ENCODE data around the gene GAD1.

The GAD1 gene

DNA sequence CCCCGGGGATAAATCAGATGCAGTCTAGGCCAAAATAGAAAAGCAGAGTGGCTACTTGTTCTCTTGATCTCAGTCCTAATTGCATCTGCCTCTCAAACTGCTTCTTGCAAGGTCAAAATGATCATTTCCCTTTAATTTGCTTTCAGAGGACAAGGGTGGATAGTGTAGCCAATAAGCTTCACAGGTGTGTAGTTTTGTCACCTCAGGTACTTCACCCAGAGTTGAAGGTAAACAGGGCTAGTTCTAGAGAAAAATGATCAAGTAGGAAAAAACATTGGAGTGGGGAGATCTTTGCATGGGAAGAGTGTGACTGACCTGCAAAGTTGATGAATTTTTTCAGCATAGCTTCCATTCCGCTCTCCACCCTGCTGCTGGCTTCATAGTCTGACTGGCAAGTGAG, 37.8 kb upstream of the GAD1 start:
- DNase-seq (ENCODE audit: low read depth): no peak
- H3K4me3 ChIP-seq (ENCODE audit: low read length): no peak overlapping the region
- no peak for TF ChIP-seq CTCF (conservative IDR thresholded peaks at IDR 0.05; ENCODE audit: low read depth, low read length)

GRCh38 chr2:170779304-170779703, 37.4 kb upstream of the GAD1 start:
- no peak for TF ChIP-seq CTCF (conservative IDR thresholded peaks at IDR 0.05; ENCODE audit: low read depth, low read length)
- DNase-seq (ENCODE audit: low read depth): no peak
- H3K4me3 ChIP-seq (ENCODE audit: low read length): no peak overlapping the region

GRCh38 chr2:170782673-170783072, 34.0 kb upstream of the GAD1 start:
- H3K4me3 ChIP-seq (ENCODE audit: low read length): no peak overlapping the region
- DNase-seq (ENCODE audit: low read depth): no peak
- no peak for TF ChIP-seq CTCF (conservative IDR thresholded peaks at IDR 0.05; ENCODE audit: low read depth, low read length)

- no peak for DNase-seq (ENCODE audit: low read depth)
- no peak overlapping the region for H3K4me3 ChIP-seq (ENCODE audit: low read length)
- TF ChIP-seq CTCF (conservative IDR thresholded peaks at IDR 0.05; ENCODE audit: low read depth, low read length): no peak
Observed at GRCh38 chr2:170783549-170783948, 33.1 kb upstream of the GAD1 start.

DNA sequence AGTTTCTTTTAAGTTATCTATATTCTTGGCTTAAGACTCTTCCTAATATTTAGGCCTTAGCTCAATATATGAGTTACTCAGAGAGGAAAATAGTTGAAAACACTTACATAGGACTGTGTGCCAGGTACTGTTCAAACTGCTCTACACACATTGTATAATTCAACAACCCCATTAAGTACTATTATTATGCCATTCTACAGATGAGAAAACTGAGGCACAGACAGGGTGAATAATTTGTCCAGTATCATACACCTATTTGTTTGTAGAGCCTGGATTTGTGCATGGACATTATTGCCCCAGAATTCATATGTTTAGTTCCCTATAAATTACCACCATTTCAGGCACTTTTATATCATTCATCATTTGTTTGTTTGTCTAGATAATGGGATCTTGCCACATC, 17.7 kb upstream of the GAD1 start:
- TF ChIP-seq CTCF (conservative IDR thresholded peaks at IDR 0.05; ENCODE audit: low read depth, low read length): no peak
- DNase-seq (ENCODE audit: low read depth): no peak
- H3K4me3 ChIP-seq (ENCODE audit: low read length): no peak overlapping the region

- no peak for TF ChIP-seq CTCF (conservative IDR thresholded peaks at IDR 0.05; ENCODE audit: low read depth, low read length)
- no peak overlapping the region for H3K4me3 ChIP-seq (ENCODE audit: low read length)
- no peak for DNase-seq (ENCODE audit: low read depth)
Observed at GRCh38 chr2:170806548-170806947, 10.1 kb upstream of the GAD1 start.

DNA sequence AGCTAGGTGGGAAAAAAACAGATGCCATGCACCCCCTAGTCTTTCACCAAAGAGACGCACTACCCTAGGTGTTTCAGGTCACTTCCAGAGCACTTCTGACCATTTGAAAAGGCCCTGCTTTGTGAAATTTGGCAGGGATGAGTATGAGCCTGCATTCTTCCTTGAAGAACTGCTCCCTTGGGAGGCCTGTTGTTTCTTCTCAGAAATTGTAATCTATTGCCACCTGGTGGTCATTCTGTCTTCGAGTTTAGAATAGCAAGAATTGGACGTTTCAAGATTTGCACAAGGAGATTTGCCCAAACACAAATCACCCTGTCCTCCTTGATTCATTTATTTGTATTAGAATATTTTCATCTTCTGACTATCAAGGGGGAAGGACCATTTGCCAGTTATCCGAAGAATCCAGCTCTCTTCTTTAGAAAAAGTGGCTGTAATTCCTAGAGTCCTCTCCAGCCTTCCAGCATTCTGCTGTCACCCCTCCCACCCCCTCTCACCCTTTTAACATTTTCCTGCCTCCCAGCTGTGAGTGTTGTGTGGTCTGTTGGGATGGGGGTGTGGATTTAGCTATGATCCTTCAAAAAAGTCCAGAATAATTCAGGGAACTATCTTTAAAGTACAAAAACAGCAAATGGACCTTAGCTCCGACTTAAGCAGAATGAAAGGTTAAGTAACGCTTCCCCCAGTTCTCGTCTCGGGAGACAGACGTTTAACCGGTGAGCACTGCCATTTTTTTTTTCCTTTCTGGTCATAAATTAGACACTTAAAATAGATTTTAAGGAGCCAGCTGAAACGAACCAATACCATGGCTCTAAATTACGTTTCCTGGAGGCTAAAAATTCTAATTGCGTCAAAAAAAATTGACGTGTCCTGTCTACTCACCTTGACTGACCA, 3.7 kb upstream of the GAD1 start:
- DNase-seq (ENCODE audit: low read depth): no peak
- TF ChIP-seq CTCF (conservative IDR thresholded peaks at IDR 0.05; ENCODE audit: low read depth, low read length): peak; percentile 67
- no peak overlapping the region for H3K4me3 ChIP-seq (ENCODE audit: low read length)
